ENCODE data around the gene DNAH1.
"Not testable (repeated sequence)": the region's sequence is repeated elsewhere in the genome, so short reads cannot be mapped to it uniquely, and the experiment has no call there.

DNA sequence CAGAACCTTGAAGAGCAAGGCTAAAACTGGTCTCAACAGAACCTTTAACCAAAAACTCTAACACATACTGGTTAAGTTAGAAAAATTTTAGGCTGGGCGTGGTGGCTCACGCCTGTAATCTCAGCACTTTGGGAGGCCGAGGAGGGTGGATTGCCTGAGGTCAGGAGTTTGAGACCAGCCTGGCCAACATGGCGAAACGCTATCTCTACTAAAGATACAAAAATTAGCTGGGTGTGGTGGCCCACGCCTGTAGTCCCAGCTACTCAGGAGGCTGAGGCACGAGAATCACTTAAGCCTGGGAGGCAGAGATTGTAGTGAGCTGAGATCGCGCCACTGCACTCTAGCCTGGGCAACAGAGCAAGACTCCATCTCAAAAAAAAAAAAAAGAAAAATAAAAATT, 43.9 kb upstream of the DNAH1 start:
- TF ChIP-seq EZH2 (IDR thresholded peaks at IDR 0.05) = not testable (repeated sequence)
- TF ChIP-seq, protein P1, sequence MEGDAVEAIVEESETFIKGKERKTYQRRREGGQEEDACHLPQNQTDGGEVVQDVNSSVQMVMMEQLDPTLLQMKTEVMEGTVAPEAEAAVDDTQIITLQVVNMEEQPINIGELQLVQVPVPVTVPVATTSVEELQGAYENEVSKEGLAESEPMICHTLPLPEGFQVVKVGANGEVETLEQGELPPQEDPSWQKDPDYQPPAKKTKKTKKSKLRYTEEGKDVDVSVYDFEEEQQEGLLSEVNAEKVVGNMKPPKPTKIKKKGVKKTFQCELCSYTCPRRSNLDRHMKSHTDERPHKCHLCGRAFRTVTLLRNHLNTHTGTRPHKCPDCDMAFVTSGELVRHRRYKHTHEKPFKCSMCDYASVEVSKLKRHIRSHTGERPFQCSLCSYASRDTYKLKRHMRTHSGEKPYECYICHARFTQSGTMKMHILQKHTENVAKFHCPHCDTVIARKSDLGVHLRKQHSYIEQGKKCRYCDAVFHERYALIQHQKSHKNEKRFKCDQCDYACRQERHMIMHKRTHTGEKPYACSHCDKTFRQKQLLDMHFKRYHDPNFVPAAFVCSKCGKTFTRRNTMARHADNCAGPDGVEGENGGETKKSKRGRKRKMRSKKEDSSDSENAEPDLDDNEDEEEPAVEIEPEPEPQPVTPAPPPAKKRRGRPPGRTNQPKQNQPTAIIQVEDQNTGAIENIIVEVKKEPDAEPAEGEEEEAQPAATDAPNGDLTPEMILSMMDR (IDR thresholded peaks at IDR 0.05) = not testable (repeated sequence)

Data from neural progenitor cell (in vitro differentiated cells).